Metanephros (tissue), 2 donors: ENCODE data around the gene LRRC23. TPM values are rescaled to one million over a fixed set of nuclear protein-coding genes. Genes with fewer than 3 reads are reported as not detected.

Experiments
- small RNA-seq: library from RNA; depleted of rRNA; stranded (forward); fragments of <200 nt; gene quantifications from one replicate; pipeline ENCODE3, GENCODE V24; 2014; ENCODE audit warnings: low replicate concordance
- total RNA-seq: library from RNA; depleted of rRNA; stranded (reverse); fragments of >200 nt; gene quantifications from one replicate; pipeline ENCODE4 v1.2.3, GENCODE V29; 2014

The LRRC23 gene, protein sequence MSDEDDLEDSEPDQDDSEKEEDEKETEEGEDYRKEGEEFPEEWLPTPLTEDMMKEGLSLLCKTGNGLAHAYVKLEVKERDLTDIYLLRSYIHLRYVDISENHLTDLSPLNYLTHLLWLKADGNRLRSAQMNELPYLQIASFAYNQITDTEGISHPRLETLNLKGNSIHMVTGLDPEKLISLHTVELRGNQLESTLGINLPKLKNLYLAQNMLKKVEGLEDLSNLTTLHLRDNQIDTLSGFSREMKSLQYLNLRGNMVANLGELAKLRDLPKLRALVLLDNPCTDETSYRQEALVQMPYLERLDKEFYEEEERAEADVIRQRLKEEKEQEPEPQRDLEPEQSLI
- total RNA-seq = 7.8 TPM

DNA sequence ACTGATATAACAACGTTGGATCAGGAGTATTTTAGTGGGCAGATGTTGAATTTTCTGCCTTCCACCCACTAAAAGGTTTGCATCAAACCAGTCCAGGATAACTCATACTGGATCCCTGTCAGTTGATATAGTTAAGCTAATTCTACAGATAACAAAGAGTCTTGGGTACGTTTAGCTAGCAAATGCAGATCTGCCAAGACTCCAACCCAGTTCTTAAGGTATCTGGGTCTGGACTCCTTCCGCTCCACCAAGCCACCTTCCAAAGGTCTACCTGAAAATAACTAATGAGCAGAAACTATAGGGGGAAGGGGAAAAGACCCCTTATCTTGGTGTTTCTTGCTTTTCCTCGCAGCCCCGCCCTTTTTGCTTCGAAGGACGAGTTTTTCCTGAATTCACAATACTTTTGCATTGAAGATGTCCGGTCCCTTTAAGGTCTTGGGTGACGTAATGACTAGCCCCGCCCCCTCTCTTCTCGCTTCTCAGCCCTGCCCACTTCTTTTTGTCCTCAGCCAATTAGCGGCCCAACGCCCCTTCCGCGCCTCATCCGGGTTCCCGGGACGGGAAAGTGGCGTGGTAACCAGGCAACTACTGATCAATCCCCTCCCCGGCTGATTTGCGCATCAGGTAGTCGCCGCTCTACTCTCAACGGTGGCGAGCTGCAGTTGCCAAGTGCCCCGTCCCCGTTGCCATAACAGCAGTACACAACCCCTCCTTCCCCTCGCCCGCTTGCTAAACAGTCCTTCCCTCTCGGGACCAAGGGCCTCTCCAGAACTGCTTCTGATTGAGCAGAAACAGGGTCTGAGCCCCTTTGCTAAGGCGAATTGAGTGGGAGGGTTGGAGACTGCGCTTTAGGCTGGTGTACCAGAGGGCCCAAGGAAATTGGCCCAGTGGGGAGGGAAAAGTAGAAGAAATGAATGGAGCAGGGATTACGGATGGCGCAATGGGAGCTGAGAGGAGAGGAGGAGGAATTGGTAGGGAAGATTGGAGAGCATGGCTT lies at the start of gene LRRC23:
Gene LRRC23, plus strand, starts transcription at position 543 of the 997 bp plus-strand sequence. CDS start 812 bp downstream, outside the sequence.

DNA sequence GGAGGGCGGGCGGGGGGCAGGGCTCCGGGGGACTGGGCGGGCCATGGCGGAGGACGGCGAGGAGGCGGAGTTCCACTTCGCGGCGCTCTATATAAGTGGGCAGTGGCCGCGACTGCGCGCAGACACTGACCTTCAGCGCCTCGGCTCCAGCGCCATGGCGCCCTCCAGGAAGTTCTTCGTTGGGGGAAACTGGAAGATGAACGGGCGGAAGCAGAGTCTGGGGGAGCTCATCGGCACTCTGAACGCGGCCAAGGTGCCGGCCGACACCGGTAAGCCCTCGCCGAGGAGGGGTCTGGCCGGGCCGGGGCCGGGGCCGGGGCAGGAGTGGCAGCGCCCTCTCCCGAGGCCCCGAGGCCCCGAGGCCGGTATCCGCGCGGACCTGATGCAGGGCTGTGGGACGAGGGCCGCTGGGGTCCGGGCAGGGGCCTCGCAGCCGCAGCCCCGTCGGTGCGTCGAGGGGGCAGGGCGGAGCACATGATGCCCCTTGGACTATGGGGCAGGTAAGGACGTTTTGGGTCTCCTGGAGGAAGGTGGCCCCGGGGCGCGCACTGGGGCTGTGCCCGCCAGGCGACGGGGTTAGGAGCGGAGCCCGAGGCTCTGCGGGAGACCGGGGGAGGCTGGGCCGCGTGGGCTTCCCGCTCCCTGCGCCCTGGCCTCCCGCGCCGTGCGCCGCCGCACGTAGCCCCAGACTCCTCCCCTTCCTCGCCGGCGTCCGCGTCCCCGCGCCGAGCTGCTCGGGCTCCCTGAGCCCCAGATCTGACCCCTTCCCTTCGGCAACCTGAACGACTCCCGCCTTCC lies 37.0 kb upstream of the LRRC23 start, which contains the start of gene TPI1:
Gene TPI1, plus strand, starts transcription at position 119 of the 798 bp plus-strand sequence. Its CDS starts 36 bp downstream, at position 155.

DNA sequence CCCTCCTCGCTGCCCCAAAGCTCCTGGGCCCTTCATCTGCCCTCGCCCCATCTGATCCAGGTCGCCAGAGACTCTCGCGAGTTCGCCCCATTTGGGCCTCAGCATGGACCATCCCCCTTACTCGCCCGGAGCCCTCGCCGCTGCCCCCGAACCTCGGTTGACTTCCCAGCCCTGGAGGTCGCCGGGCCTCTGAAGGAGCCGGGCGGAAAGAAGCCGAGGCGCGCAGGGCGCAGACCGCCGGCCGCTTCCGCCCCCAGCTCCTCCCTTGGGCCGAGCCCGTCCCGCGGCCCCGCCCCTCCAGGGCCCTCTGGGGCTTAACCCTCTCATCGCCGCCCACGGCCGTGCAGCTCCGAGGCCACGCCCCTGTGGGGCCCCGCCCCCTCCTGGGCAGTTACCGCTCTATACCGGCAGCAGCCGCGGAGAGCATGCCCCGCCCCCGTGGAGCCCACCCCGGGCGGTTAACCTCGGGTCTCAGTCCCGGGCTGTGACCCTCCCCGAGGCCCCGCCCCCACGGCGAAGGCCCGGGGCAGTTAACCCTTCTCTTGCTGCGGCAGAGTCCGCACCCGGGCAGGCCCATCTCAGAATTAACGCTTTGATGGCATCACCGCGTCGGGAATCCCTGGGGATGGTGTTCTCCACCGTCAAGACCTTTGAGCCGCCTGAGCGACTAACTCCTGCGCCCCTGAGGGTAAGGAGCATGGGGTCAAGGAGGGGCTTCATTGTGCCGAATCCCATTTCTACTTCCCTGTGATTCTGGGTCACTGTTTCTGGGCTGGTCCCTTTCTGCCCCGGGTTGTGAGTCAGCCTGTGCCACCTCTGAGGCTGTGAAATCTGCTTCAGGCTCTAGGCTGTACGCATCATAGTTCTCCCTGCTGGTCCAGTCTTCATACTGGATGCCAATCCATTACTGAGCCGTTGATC lies 31.3 kb upstream of the LRRC23 start, which contains the start of gene SPSB2:
Gene SPSB2, minus strand, starts transcription at position 210 of the 921 bp plus-strand sequence. CDS start 402 bp downstream, outside the sequence.

DNA sequence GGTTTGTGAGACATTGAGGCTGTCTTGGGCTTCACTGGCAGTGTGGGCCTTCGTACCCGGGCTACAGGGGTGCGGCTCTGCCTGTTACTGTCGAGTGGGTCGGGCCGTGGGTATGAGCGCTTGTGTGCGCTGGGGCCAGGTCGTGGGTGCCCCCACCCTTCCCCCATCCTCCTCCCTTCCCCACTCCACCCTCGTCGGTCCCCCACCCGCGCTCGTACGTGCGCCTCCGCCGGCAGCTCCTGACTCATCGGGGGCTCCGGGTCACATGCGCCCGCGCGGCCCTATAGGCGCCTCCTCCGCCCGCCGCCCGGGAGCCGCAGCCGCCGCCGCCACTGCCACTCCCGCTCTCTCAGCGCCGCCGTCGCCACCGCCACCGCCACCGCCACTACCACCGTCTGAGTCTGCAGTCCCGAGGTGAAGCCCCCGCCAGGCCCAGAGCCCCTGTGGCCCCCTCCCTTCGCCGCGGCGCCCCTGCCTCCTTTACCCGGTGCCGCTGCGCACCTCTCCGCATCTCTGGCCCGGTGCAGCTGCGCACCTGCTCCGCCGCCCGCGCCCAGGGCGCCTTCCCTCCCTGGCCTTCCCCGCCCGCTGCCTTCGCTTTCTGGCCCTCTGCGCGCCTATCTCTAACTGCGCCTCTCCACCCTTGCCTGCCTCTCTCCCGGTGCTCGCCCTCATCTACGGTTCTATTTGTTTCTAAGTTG lies 9.8 kb downstream of the LRRC23 start, which contains the start of gene ENO2:
Gene ENO2, plus strand, starts transcription at position 335 of the 701 bp plus-strand sequence. CDS start 1,253 bp downstream, outside the sequence.

DNA sequence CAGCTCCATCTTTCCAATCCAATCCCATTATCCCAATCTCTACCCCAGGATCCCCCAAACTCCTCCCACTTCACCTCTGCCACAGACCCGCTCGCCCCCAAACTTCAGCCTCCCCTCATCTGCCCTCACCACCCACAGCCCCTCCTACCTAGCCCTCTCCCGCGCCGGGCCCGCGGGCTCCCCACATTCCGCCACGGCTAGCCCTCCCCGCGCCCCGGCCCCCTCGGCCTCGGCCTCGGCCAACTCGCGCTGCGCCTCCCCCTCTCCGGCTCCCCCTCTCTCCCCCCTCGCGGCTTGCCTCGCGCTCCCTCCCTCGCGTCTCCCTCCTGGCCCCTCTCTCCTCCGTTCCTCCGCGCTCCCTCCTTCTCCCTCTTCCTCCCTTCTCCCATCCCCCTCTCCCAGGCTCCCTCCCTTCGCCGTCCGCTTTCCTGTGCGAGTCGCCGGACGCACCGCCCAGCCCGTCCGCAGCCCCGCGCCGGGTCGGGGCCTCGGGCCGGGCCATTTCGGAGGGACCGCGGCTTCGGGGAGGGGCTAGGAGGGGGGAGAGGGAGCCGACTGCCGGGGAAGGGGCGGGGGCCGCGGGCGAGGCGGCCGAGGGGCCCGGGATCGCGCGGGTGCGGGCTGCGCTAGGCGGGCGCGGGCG lies 22.9 kb downstream of the LRRC23 start, which contains the start of gene ATN1:
Gene ATN1, plus strand, starts transcription at position 581 of the 643 bp plus-strand sequence. CDS start 6,043 bp downstream, outside the sequence.

DNA sequence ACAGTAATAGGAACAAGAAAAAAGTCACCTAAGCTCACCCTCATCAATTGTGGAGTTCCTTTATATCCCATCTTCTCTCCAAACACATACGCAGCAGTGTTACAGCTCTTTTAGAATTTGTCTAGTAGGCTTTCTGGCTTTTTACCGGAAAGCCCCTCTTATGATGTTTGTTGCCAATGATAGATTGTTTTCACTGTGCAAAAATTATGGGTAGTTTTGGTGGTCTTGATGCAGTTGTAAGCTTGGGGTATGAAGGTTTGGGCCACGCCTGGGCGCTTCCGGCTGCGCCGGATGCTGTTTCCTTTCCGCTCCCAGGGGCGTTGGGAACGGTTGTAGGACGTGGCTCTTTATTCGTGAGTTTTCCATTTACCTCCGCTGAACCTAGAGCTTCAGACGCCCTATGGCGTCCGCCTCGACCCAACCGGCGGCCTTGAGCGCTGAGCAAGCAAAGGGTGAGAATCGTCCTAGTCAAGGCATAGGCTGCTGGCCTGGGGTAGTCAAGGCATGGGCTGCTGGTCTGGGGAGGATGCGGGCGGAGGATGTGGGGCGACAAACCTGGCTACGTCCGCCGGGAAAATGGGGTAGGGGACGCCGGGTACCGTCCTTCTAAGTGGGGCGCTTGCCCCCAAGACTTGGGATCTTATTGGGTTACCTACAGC lies 39.2 kb downstream of the LRRC23 start, which contains the start of the genes C12orf57 and RNU7-1:
Gene C12orf57, plus strand, starts transcription at position 301 of the 659 bp plus-strand sequence. Its CDS starts 100 bp downstream, at position 401.
Gene RNU7-1, plus strand, starts transcription at position 95 of the 659 bp plus-strand sequence.

DNA sequence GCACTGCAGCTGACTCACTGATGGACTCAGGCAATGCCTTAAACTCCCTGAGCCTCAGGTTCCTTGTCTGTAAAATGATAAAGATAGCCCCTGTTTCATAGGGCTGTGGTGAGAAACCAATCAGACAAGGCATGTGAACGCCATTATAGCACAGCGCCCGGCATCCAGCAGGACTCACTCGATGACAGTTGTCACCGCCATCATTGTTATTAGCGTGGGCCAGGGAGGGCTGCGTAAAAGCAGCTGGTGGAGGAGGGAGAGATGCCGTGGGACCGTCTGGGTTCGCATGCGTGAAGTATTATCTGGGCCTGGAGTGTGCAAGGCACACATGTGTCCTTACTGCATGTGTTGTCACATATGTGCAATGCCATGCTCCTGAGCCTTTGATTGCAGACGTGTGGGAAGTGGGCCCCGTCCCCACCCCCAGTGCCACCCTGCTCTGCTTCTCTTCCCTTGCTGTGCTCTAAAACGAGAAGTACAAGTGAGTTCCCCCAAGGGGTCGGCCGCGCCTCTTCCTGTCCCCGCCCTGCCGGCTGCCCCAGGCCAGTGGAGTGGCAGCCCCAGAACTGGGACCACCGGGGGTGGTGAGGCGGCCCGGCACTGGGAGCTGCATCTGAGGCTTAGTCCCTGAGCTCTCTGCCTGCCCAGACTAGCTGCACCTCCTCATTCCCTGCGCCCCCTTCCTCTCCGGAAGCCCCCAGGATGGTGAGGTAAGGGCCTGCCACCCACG lies 46.4 kb downstream of the LRRC23 start, which contains the start of gene PTPN6:
Gene PTPN6, plus strand, starts transcription at position 546 of the 730 bp plus-strand sequence. Its CDS starts 157 bp downstream, at position 703.

Small RNAs within 50 kb of the gene (small RNA-seq; reads per million reads assigned to genes)
- gene MIR141 (72.3 reads per million, percentile 97 among the genes with 10 or more reads in this experiment), gene MIR200C (24.4 reads per million, percentile 96 among the genes with 10 or more reads in this experiment), gene RNU7-1 (not detected)

Other genes with a start within 250 kb of the LRRC23 start
- gene ING4, start 241.7 kb upstream of the LRRC23 start, total RNA-seq = 48.6 TPM
- 31.5 TPM for gene ZNF384, start 215.4 kb upstream of the LRRC23 start, total RNA-seq
- gene PIANP, start 204.0 kb upstream of the LRRC23 start, total RNA-seq = 2.0 TPM
- gene COPS7A, start 180.8 kb upstream of the LRRC23 start, total RNA-seq = 47.0 TPM
- gene MLF2, start 151.7 kb upstream of the LRRC23 start, total RNA-seq = 86.4 TPM
- gene PTMS, start 138.5 kb upstream of the LRRC23 start, total RNA-seq = 61.1 TPM
- gene LAG3, start 132.3 kb upstream of the LRRC23 start, total RNA-seq = 0.47 TPM
- gene CD4, start 115.3 kb upstream of the LRRC23 start, total RNA-seq = 18.3 TPM
- gene GPR162, start 83.0 kb upstream of the LRRC23 start, total RNA-seq = 13.5 TPM
- gene P3H3, start 76.4 kb upstream of the LRRC23 start, total RNA-seq = 29.5 TPM
- gene GNB3, start 63.9 kb upstream of the LRRC23 start, total RNA-seq = 3.7 TPM
- gene CDCA3, start 53.5 kb upstream of the LRRC23 start, total RNA-seq = 18.0 TPM
- 49.5 TPM for gene USP5, start 52.7 kb upstream of the LRRC23 start, total RNA-seq
- gene TPI1, start 37.3 kb upstream of the LRRC23 start, total RNA-seq = 430 TPM
- 11.3 TPM for gene SPSB2, start 31.5 kb upstream of the LRRC23 start, total RNA-seq
- 5.7 TPM for gene ENO2, start 9.8 kb downstream of the LRRC23 start, total RNA-seq
- 77.0 TPM for gene ATN1, start 23.1 kb downstream of the LRRC23 start, total RNA-seq
- gene RNU7-1, start 39.0 kb downstream of the LRRC23 start, total RNA-seq = not detected
- 146 TPM for gene C12orf57, start 39.2 kb downstream of the LRRC23 start, total RNA-seq
- 21.1 TPM for gene PTPN6, start 46.5 kb downstream of the LRRC23 start, total RNA-seq
- gene PHB2, start 65.8 kb downstream of the LRRC23 start, total RNA-seq = 186 TPM
- gene EMG1, start 66.1 kb downstream of the LRRC23 start, total RNA-seq = 26.9 TPM
- 32.3 TPM for gene LPCAT3, start 113.7 kb downstream of the LRRC23 start, total RNA-seq
- 87.9 TPM for gene C1S, start 155.9 kb downstream of the LRRC23 start, total RNA-seq
- gene C1R, start 187.6 kb downstream of the LRRC23 start, total RNA-seq = 108 TPM
- 67.3 TPM for gene C1RL, start 204.4 kb downstream of the LRRC23 start, total RNA-seq
- gene RBP5, start 224.1 kb downstream of the LRRC23 start, total RNA-seq = 17.7 TPM
- 76.3 TPM for gene CLSTN3, start 225.5 kb downstream of the LRRC23 start, total RNA-seq